ENCODE results near the gene OTOP3. TPM values are rescaled to one million over a fixed set of nuclear protein-coding genes. Genes with fewer than 3 reads are reported as not detected.

OTOP3 gene
- total and polyA plus RNA-seq, 4 donors, result not detected

GRCh38 chr17:74992223-74992622, 56.5 kb downstream of the OTOP3 start:
- H3K4me3 ChIP-seq (ENCODE audit: low read depth, low read length), result no peak overlapping the region
- no peaks in the 10 kb centered on the region for H3K9me3 ChIP-seq (ENCODE audit: control insufficient read depth, insufficient read depth, low read length)
- DNase-seq (ENCODE audit: low read depth in 4 of 6, low spot score in 6 of 6), result no peak
- H3K27me3 ChIP-seq (ENCODE audit: control insufficient read depth, insufficient read depth, low read length), result no peaks in the 10 kb centered on the region
- H3K4me1 ChIP-seq (ENCODE audit: control insufficient read depth, insufficient read depth, low read length), result peaks cover 31% of the 10 kb centered on the region
- H3K36me3 ChIP-seq (ENCODE audit: control insufficient read depth, insufficient read depth, low read length), result peaks cover 18% of the 10 kb centered on the region
- WGBS (ENCODE audit: insufficient coverage), result 64% methylated on average over 2 of the region's 2 CpGs
- no peak overlapping the region for H3K27ac ChIP-seq (ENCODE audit: low read depth, low read length)

- Histone ChIP-seq H3K36me3 (ENCODE audit: control insufficient read depth, insufficient read depth, low read length) (peaks cover 22% of the 10 kb centered on the region), H3K27ac (ENCODE audit: low read depth, low read length) (no peak overlapping the region), H3K9me3 (ENCODE audit: control insufficient read depth, insufficient read depth, low read length) (no peaks in the 10 kb centered on the region), H3K4me1 (ENCODE audit: control insufficient read depth, insufficient read depth, low read length) (peaks cover 18% of the 10 kb centered on the region), H3K4me3 (ENCODE audit: low read depth, low read length) (no peak overlapping the region), H3K27me3 (ENCODE audit: control insufficient read depth, insufficient read depth, low read length) (no peaks in the 10 kb centered on the region)
- WGBS (ENCODE audit: insufficient coverage), result 90% methylated on average over 2 of the region's 7 CpGs
- DNase-seq (ENCODE audit: low read depth in 4 of 6, low spot score in 6 of 6), result no peak
These were observed 58.7 kb downstream of the OTOP3 start for GRCh38 chr17:74994440-74994839.

- Histone ChIP-seq H3K27ac (ENCODE audit: low read depth, low read length) (no peak overlapping the region), H3K4me3 (ENCODE audit: low read depth, low read length) (no peak overlapping the region), H3K36me3 (ENCODE audit: control insufficient read depth, insufficient read depth, low read length) (peaks cover 28% of the 10 kb centered on the region), H3K9me3 (ENCODE audit: control insufficient read depth, insufficient read depth, low read length) (no peaks in the 10 kb centered on the region), H3K4me1 (ENCODE audit: control insufficient read depth, insufficient read depth, low read length) (peaks cover 5% of the 10 kb centered on the region), H3K27me3 (ENCODE audit: control insufficient read depth, insufficient read depth, low read length) (no peaks in the 10 kb centered on the region)
- no CpG with 5 or more reads among the region's 5 CpGs for WGBS (ENCODE audit: insufficient coverage)
- no peak for DNase-seq (ENCODE audit: low read depth in 4 of 6, low spot score in 6 of 6)
These were observed 60.1 kb downstream of the OTOP3 start for GRCh38 chr17:74995847-74996246.

GRCh38 chr17:74998783-74999182, 63.1 kb downstream of the OTOP3 start:
- WGBS (ENCODE audit: insufficient coverage), result 80% methylated on average over 4 of the region's 6 CpGs
- Histone ChIP-seq H3K4me1 (ENCODE audit: control insufficient read depth, insufficient read depth, low read length) (no peaks in the 10 kb centered on the region), H3K36me3 (ENCODE audit: control insufficient read depth, insufficient read depth, low read length) (peaks cover 51% of the 10 kb centered on the region), H3K27me3 (ENCODE audit: control insufficient read depth, insufficient read depth, low read length) (no peaks in the 10 kb centered on the region), H3K27ac (ENCODE audit: low read depth, low read length) (no peak overlapping the region), H3K4me3 (ENCODE audit: low read depth, low read length) (no peak overlapping the region), H3K9me3 (ENCODE audit: control insufficient read depth, insufficient read depth, low read length) (no peaks in the 10 kb centered on the region)
- no peak for DNase-seq (ENCODE audit: low read depth in 4 of 6, low spot score in 6 of 6)

GRCh38 chr17:74999523-74999922, 63.8 kb downstream of the OTOP3 start:
- Histone ChIP-seq H3K4me1 (ENCODE audit: control insufficient read depth, insufficient read depth, low read length) (no peaks in the 10 kb centered on the region), H3K4me3 (ENCODE audit: low read depth, low read length) (no peak overlapping the region), H3K9me3 (ENCODE audit: control insufficient read depth, insufficient read depth, low read length) (no peaks in the 10 kb centered on the region), H3K27ac (ENCODE audit: low read depth, low read length) (no peak overlapping the region), H3K36me3 (ENCODE audit: control insufficient read depth, insufficient read depth, low read length) (peaks cover 58% of the 10 kb centered on the region), H3K27me3 (ENCODE audit: control insufficient read depth, insufficient read depth, low read length) (no peaks in the 10 kb centered on the region)
- DNase-seq (ENCODE audit: low read depth in 4 of 6, low spot score in 6 of 6), result no peak
- WGBS (ENCODE audit: insufficient coverage), result 86% methylated on average over 3 of the region's 4 CpGs

Other genes with a start within 250 kb of the OTOP3 start
- gene CD300LF, start 223.0 kb upstream of the OTOP3 start, total RNA-seq, result 1 to 10 TPM in 1 of 2 donors, under 1 TPM in 1; 0.77 to 1.5 TPM
- under 1 TPM; 0.53 to 0.87 TPM for gene CD300LF, start 223.0 kb upstream of the OTOP3 start, polyA plus RNA-seq (ENCODE audit: insufficient read length in 2 of 2)
- 1 to 10 TPM; 2.5 to 6.9 TPM for gene RAB37, start 198.6 kb upstream of the OTOP3 start, total RNA-seq
- gene RAB37, start 198.6 kb upstream of the OTOP3 start, polyA plus RNA-seq (ENCODE audit: insufficient read length in 2 of 2), result 1 to 10 TPM; 4.2 to 4.5 TPM
- 10 to 100 TPM; 13.8 to 54.3 TPM for gene NHERF1, start 187.3 kb upstream of the OTOP3 start, total RNA-seq
- 10 to 100 TPM; 79.0 to 79.1 TPM for gene NHERF1, start 187.3 kb upstream of the OTOP3 start, polyA plus RNA-seq (ENCODE audit: insufficient read length in 2 of 2)
- 10 to 100 TPM; 19.4 to 32.1 TPM for gene NAT9, start 159.6 kb upstream of the OTOP3 start, total RNA-seq
- 10 to 100 TPM; 42.8 to 52.1 TPM for gene NAT9, start 159.6 kb upstream of the OTOP3 start, polyA plus RNA-seq (ENCODE audit: insufficient read length in 2 of 2)
- 1 to 10 TPM; 1.5 to 2.2 TPM for gene GRIN2C, start 76.0 kb upstream of the OTOP3 start, total RNA-seq
- 1 to 10 TPM; 3.0 to 3.5 TPM for gene GRIN2C, start 76.0 kb upstream of the OTOP3 start, polyA plus RNA-seq (ENCODE audit: insufficient read length in 2 of 2)
- gene FDXR, start 62.9 kb upstream of the OTOP3 start, total RNA-seq, result 1 to 10 TPM; 3.0 to 7.7 TPM
- 10 to 100 TPM in 1 of 2 donors, 1 to 10 TPM in 1; 9.6 to 11.3 TPM for gene FDXR, start 62.9 kb upstream of the OTOP3 start, polyA plus RNA-seq (ENCODE audit: insufficient read length in 2 of 2)
- gene FADS6, start 42.3 kb upstream of the OTOP3 start, total RNA-seq, result 1 to 10 TPM; 1.9 to 5.1 TPM
- gene FADS6, start 42.3 kb upstream of the OTOP3 start, polyA plus RNA-seq (ENCODE audit: insufficient read length in 2 of 2), result 1 to 10 TPM; 7.5 to 8.7 TPM
- gene USH1G, start 12.6 kb upstream of the OTOP3 start, total RNA-seq, result under 1 TPM; 0.06 to 0.20 TPM
- gene USH1G, start 12.6 kb upstream of the OTOP3 start, polyA plus RNA-seq (ENCODE audit: insufficient read length in 2 of 2), result under 1 TPM; 0.41 to 0.42 TPM
- not detected for gene OTOP2, start 11.6 kb upstream of the OTOP3 start, total RNA-seq
- gene OTOP2, start 11.6 kb upstream of the OTOP3 start, polyA plus RNA-seq (ENCODE audit: insufficient read length in 2 of 2), result under 1 TPM in 1 of 2 donors, not detected in 1; 0.08 TPM
- 10 to 100 TPM; 12.3 to 16.5 TPM for gene HID1, start 36.9 kb downstream of the OTOP3 start, total RNA-seq
- 10 to 100 TPM; 51.1 to 61.6 TPM for gene HID1, start 36.9 kb downstream of the OTOP3 start, polyA plus RNA-seq (ENCODE audit: insufficient read length in 2 of 2)
- 1 to 10 TPM; 7.3 to 8.0 TPM for gene CDR2L, start 51.7 kb downstream of the OTOP3 start, total RNA-seq
- 10 to 100 TPM; 24.3 to 25.4 TPM for gene CDR2L, start 51.7 kb downstream of the OTOP3 start, polyA plus RNA-seq (ENCODE audit: insufficient read length in 2 of 2)
- gene MRPL58, start 76.8 kb downstream of the OTOP3 start, total RNA-seq, result 10 to 100 TPM; 13.0 to 35.5 TPM
- gene MRPL58, start 76.8 kb downstream of the OTOP3 start, polyA plus RNA-seq (ENCODE audit: insufficient read length in 2 of 2), result 10 to 100 TPM; 24.5 to 27.0 TPM
- gene ATP5PD, start 111.1 kb downstream of the OTOP3 start, total RNA-seq, result 100 to 1,000 TPM; 145 to 326 TPM
- gene ATP5PD, start 111.1 kb downstream of the OTOP3 start, polyA plus RNA-seq (ENCODE audit: insufficient read length in 2 of 2), result 100 to 1,000 TPM; 303 to 304 TPM
- 10 to 100 TPM; 31.9 to 45.6 TPM for gene KCTD2, start 111.3 kb downstream of the OTOP3 start, total RNA-seq
- gene KCTD2, start 111.3 kb downstream of the OTOP3 start, polyA plus RNA-seq (ENCODE audit: insufficient read length in 2 of 2), result 10 to 100 TPM; 66.8 to 72.3 TPM
- gene SLC16A5, start 152.1 kb downstream of the OTOP3 start, total RNA-seq, result 1 to 10 TPM; 2.4 to 8.7 TPM
- gene SLC16A5, start 152.1 kb downstream of the OTOP3 start, polyA plus RNA-seq (ENCODE audit: insufficient read length in 2 of 2), result 1 to 10 TPM; 3.4 to 7.9 TPM
- gene ARMC7, start 174.1 kb downstream of the OTOP3 start, total RNA-seq, result 1 to 10 TPM; 2.5 to 5.5 TPM
- 10 to 100 TPM; 12.5 to 14.2 TPM for gene ARMC7, start 174.1 kb downstream of the OTOP3 start, polyA plus RNA-seq (ENCODE audit: insufficient read length in 2 of 2)
- 10 to 100 TPM; 27.2 to 61.0 TPM for gene NT5C, start 195.8 kb downstream of the OTOP3 start, total RNA-seq
- gene NT5C, start 195.8 kb downstream of the OTOP3 start, polyA plus RNA-seq (ENCODE audit: insufficient read length in 2 of 2), result 10 to 100 TPM; 52.4 to 59.4 TPM
- 100 to 1,000 TPM in 1 of 2 donors, 10 to 100 TPM in 1; 79.8 to 116 TPM for gene JPT1, start 218.6 kb downstream of the OTOP3 start, total RNA-seq
- 100 to 1,000 TPM; 319 to 353 TPM for gene JPT1, start 218.6 kb downstream of the OTOP3 start, polyA plus RNA-seq (ENCODE audit: insufficient read length in 2 of 2)
- gene SUMO2, start 247.1 kb downstream of the OTOP3 start, total RNA-seq, result 100 to 1,000 TPM; 133 to 360 TPM
- 100 to 1,000 TPM; 557 to 562 TPM for gene SUMO2, start 247.1 kb downstream of the OTOP3 start, polyA plus RNA-seq (ENCODE audit: insufficient read length in 2 of 2)